Suprapubic skin (tissue), 4 donors: ENCODE results near the gene SIGLEC8.

ENCODE experiments used
- CTCF ChIP-seq, 2 donors: fragments of 200-600 bp in 1 of 2; fragments of 450-650 bp in 1 of 2; sonication (generic) in 1 of 2; IDR thresholded peaks; one replicate each; pipeline ENCODE4 v1.5.1; 2016 to 2019; ENCODE audit warnings: antibody characterized with exemption in 2 of 2, mild to moderate bottlenecking in 1 of 2, moderate library complexity in 1 of 2
- EP300 ChIP-seq: sonication (generic); formaldehyde crosslinking; IDR thresholded peaks from one replicate; pipeline ENCODE4 v1.6.1; 2017; ENCODE audit warnings: antibody characterized with exemption
- POLR2A ChIP-seq, 2 donors: fragments of 450-650 bp; IDR thresholded peaks; one replicate each; pipeline ENCODE4 v1.6.1; 2017; ENCODE audit warnings: antibody characterized with exemption in 2 of 2, mild to moderate bottlenecking in 2 of 2, moderate library complexity in 2 of 2
- POLR2AphosphoS5 ChIP-seq, 3 donors: sonication (generic); formaldehyde crosslinking; IDR thresholded peaks; one replicate each; pipeline ENCODE4 v1.6.1; 2017; ENCODE audit warnings: antibody characterized with exemption in 3 of 3

- TF ChIP-seq CTCF (IDR thresholded peaks at IDR 0.05), result peak; percentile 53 to 79
- TF ChIP-seq EP300, result no peak
- no peak for TF ChIP-seq POLR2A (IDR thresholded peaks at IDR 0.05)
- TF ChIP-seq POLR2AphosphoS5 (IDR thresholded peaks at IDR 0.05), result no peak
Observed at GRCh38 chr19:51473009-51473707, 14.9 kb upstream of the SIGLEC8 start.
